ENCODE data around the gene NSMF.
"Not testable (repeated sequence)": the region's sequence is repeated elsewhere in the genome, so short reads cannot be mapped to it uniquely, and the experiment has no call there.

NSMF gene

DNA sequence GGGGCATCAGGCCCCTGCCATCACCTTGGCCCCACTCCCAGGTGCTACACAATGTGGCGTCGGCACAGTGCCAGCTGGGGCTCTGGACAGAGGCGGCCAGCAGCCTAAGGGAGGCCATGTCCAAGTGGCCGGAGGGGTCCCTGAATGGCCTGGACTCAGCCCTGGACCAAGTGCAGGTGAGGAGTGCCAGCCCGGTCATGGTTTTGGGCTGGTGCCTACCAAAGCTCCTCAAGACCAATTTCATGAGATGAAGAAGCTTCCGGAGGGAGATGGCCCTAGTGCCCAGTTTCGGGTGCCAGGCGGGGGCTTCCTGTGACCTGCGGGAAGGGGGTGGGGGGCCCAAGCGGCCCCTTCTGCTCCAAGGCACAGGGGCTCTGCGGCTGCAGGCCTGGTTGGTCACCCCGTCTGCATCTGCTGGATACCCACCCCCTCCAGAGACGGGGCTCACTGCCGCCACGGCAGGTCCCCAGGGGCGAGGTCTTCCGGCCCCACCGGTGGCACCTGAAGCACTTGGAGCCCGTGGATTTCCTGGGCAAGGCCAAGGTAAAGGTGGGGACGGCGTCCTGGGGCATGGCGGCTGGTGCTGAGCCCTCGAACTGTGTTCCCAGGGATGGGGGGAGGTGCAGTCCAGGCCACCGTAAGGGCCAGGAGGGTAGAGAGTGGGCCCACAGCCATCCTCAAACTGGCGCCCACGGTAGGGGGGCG, 30.1 kb downstream of the NSMF start:
- no peak for DNase-seq

- no peak for DNase-seq
Observed at GRCh38 chr9:137428311-137428630, 30.9 kb downstream of the NSMF start.

- no peak for DNase-seq
Observed at GRCh38 chr9:137427454-137428310, 31.5 kb downstream of the NSMF start.

DNA sequence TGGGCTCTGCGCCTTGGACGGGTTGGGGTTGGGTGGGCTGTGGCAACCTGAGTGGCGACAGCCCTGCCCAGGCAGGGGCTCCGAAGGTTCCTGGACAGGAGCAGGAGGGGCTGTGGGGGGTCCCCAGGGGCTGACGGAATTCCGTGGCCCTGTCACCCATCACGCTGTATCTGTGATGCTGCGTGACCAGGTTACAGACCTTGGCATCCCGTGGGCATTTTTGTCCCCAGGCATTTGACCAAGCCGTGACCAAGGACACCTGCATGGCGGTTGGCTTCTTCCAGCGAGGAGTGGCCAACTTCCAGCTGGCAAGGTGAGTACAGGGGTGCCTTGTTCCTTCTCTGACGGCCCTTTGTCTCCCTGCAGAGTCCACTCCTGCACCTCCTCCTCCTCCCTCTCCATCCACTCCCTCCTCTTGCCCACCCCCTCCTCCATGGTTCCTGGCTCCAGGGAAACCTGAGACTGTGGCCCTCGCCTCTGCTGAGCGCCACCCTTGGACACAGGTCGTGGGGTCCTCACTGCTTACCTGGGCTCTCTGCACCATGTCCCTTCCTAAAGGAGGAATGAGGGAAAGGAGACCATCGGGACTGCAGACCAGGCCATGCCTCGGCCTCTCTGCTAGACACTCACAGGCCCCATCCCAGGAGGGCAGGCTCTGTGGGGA, 33.0 kb downstream of the NSMF start:
- DNase-seq = no peak

GRCh38 chr9:137423514-137424291, 35.4 kb downstream of the NSMF start:
- DNase-seq = no peak

DNA sequence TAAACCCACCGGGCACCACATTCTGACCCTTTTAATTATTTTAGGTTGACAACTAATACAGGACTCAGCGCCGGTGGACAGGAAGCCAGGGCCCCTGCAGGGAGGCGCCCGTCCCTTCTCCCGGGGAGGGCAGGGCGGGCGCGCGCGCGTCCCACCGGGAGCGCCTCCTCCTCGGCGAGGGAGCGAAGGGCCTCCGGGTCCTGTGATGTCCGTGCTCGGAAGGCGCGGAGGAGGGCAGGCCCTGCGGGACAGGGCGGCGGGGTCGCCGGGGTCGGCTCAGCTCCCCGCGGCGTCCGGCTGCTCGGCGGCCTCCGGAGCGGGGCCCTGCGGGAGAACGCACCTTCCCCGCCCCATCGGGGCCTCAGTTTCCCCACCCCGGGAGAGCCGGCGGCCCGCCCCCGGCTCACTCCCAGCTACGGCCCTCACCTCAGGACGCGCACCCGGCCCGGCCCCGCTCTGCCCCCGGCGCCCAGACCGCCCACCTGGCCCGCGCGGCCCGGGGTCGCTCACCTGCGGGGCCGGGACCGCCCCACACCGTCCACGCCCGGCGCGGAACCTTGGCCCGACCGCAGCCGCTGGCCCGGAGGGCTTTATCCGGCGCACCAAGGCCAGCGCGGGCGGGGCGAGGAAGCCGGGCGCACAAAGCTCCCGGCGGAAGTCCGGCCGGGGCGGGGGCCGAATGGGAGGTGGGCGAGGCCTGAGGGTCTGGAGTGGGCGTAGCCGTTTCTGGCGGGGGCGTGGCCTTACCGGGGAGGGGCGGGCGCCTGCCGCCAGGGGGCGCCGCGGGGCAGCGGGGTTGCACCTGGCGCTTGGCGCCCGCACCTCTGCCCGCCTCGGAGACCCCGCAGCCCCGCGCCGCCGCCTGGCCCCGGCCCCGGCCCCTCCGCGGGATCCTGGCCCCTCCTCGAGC, 36.3 kb downstream of the NSMF start, which contains the start of the genes EXD3 and NOXA1:
EXD3 (minus strand) TSS at position 559 of the 910 bp plus-strand sequence. CDS start 27,805 bp downstream, outside the sequence.
NOXA1 (plus strand) TSS at position 790 of the 910 bp plus-strand sequence. CDS start 137 bp downstream, outside the sequence.
- DNase-seq = peak; percentile 92

GRCh38 chr9:137421838-137422603, 37.1 kb downstream of the NSMF start:
- DNase-seq = no peak

GRCh38 chr9:137417161-137418021, 41.7 kb downstream of the NSMF start:
- DNase-seq = no peak

GRCh38 chr9:137416563-137417151, 42.5 kb downstream of the NSMF start:
- no peak for DNase-seq

GRCh38 chr9:137416006-137416562, 43.0 kb downstream of the NSMF start:
- DNase-seq = no peak

- no peak for DNase-seq
Observed at GRCh38 chr9:137415451-137415850, 43.7 kb downstream of the NSMF start.

- DNase-seq = no peak
Observed at GRCh38 chr9:137412431-137412830, 46.7 kb downstream of the NSMF start.

DNA sequence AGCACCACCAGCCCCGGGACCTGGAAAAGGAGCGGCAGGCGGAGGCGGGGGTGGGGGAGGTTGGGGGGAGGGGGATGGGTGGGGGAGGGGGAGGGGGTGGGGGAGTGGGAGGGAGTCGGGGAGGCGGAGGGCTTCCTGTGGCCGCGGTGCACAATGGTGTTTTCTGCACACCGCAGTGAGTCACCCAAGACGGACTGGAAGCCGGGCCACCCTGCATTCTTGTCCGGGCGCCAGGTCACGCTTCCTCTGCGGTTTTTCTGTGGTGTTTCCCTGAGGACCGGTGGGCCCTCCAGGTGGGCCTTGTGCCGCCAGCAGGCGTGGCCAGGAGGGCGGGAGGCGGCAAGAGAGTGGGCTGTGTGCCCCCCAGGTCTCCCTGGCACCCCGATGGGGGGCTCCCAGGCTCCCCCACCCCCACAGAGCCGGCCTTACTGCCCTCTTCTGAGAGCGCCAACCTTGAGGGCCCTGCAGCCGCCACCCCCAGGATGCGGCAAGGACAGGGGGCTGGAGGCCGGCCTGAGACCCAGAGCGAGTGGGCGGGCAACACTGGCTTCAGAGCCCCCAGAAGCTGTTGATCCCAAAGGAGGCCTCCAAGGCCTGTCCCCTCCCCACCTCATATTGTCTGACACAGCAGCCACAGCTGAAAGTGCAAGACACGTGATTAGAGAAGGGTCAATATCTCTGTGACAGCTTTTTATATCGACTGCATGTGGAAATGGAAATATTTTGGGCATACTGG, 47.3 kb downstream of the NSMF start:
- peak; percentile 88 for DNase-seq

DNA sequence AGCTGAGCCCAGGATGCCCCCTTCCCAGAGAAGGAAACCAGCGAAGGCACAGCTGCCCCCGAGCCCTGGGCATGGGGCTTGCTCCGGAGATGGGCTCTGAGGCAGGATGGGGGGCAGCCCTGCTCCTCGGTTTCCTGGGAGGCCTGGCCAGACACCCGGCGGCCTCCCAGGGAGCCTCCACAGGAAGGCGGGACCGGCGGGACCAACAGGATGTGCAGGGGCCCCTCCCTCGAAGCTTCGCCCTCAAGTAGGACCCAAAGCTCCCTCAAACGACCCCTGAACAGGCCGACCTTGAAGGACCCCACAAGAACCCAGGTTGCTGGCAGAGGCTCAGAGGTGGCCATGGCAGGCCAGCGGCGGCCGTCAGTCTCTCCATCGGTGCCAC, 47.9 kb downstream of the NSMF start:
- DNase-seq = no peak

GRCh38 chr9:137410891-137411249, 48.3 kb downstream of the NSMF start:
- DNase-seq = no peak

- not testable (repeated sequence) for DNase-seq
Observed at GRCh38 chr9:137410236-137410890, 48.8 kb downstream of the NSMF start.

GRCh38 chr9:137409515-137409914, 49.6 kb downstream of the NSMF start:
- no peak for DNase-seq
